RWPE2 (cell line): Measurements from ENCODE around the gene NOL11.
"Not testable (repeated sequence)": the region's sequence is repeated elsewhere in the genome, so short reads cannot be mapped to it uniquely, and the experiment has no call there.

Experiments
- ATAC-seq: fragments of 200-7000 bp; cut with Tn5 transposase; 3 replicates; pipeline ENCODE4 v1.9.1; 2021; ENCODE audit warnings: low read depth
- DNase-seq: peaks from one replicate; pipeline ENCODE4 v3.0.0-alpha.2; 2020; ENCODE audit warnings: low spot score
- H3K27ac ChIP-seq: fragments of 450-650 bp; 2 replicates; pipeline ENCODE4 v1.5.1; 2017; ENCODE audit warnings: mild to moderate bottlenecking; ENCODE audit not compliant: poor library complexity, severe bottlenecking
- H3K27me3 ChIP-seq: fragments of 250-450 bp; sonication (Bioruptor Pico); 2 replicates; pipeline ENCODE4 v1.5.1; 2021; ENCODE audit warnings: mild to moderate bottlenecking, moderate library complexity; ENCODE audit not compliant: insufficient read depth, poor library complexity, severe bottlenecking
- H3K36me3 ChIP-seq: fragments of 250-450 bp; sonication (Bioruptor Pico); 2 replicates; pipeline ENCODE4 v1.5.1; 2020; ENCODE audit warnings: low read depth, mild to moderate bottlenecking, moderate library complexity
- H3K4me1 ChIP-seq: fragments of 250-450 bp; sonication (Bioruptor Pico); 2 replicates; pipeline ENCODE4 v1.5.1; 2021; ENCODE audit warnings: mild to moderate bottlenecking, moderate library complexity; ENCODE audit not compliant: insufficient read depth, poor library complexity, severe bottlenecking
- H3K4me3 ChIP-seq: fragments of 250-450 bp; sonication (Bioruptor Pico); 2 replicates; pipeline ENCODE4 v1.5.1; 2021; ENCODE audit warnings: mild to moderate bottlenecking, moderate library complexity; ENCODE audit not compliant: severe bottlenecking
- H3K9me3 ChIP-seq: fragments of 250-450 bp; sonication (Bioruptor Pico); 2 replicates; pipeline ENCODE4 v1.5.1; 2021; ENCODE audit warnings: mild to moderate bottlenecking, moderate library complexity; ENCODE audit not compliant: severe bottlenecking
- TF ChIP-seq, protein P1 (sequence below): fragments of 450-650 bp; IDR thresholded peaks from one replicate; pipeline ENCODE4 v1.5.1; 2017; ENCODE audit warnings: mild to moderate bottlenecking, moderate library complexity; ENCODE audit not compliant: poor library complexity, severe bottlenecking

NOL11 gene

DNA sequence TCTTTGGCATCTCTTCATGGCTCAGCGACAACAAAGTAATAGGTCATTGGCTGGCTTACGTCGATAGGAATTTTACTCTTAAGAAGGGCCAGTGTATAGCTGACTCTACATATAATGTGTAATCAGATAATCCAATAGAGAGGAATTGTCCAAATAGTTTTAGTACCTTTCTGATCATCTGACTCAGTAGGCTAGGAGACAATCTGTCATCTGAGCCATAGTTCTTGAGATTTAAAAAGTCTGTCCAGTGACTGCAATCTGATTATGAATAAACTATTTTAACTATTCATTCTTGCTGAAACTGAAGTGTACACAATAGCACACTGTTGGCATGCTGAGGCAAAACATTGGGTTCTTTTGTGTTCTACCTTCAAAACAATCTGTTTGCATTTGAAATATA lies 21.4 kb upstream of the NOL11 start:
- no peak for DNase-seq
- H3K9me3 ChIP-seq = no peaks in the 10 kb centered on the region
- TF ChIP-seq, protein P1, sequence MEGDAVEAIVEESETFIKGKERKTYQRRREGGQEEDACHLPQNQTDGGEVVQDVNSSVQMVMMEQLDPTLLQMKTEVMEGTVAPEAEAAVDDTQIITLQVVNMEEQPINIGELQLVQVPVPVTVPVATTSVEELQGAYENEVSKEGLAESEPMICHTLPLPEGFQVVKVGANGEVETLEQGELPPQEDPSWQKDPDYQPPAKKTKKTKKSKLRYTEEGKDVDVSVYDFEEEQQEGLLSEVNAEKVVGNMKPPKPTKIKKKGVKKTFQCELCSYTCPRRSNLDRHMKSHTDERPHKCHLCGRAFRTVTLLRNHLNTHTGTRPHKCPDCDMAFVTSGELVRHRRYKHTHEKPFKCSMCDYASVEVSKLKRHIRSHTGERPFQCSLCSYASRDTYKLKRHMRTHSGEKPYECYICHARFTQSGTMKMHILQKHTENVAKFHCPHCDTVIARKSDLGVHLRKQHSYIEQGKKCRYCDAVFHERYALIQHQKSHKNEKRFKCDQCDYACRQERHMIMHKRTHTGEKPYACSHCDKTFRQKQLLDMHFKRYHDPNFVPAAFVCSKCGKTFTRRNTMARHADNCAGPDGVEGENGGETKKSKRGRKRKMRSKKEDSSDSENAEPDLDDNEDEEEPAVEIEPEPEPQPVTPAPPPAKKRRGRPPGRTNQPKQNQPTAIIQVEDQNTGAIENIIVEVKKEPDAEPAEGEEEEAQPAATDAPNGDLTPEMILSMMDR = no peak
- no peaks in the 10 kb centered on the region for H3K27me3 ChIP-seq
- H3K4me3 ChIP-seq = no peak overlapping the region
- H3K4me1 ChIP-seq = peaks cover 3% of the 10 kb centered on the region
- H3K36me3 ChIP-seq = peaks cover 10% of the 10 kb centered on the region; the same call in 1 of the 2 replicates
- ATAC-seq = no peak
- H3K27ac ChIP-seq = no peak overlapping the region

DNA sequence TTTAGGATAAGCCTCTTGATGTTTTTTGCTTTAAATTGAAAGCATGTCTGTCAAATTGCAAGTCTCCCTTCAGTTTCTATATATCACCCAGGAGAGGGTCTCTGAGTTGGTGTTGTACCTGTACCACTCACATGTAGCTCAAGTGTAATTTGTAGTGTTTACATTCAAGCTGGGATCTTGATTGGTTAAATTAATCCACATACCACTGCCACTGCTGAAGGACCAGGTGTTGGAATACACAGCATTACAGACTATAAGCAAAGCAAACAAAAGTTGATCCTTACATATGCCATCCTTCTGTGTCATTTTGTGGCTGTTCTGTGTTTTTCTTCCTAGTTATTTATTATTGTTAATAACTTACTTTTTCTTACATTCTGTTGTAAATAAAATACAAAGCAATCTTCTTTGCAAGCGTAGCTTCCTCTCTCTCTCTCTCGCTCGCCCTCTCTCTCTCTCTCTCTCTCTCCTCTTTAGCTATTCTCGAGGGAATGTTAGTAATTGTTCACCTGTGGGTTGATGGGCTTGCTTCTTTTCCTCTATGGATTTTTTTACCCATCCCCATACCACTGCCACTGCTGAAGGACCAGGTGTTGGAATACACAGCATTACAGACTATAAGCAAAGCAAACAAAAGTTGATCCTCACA lies 20.8 kb upstream of the NOL11 start:
- no peak overlapping the region for H3K27ac ChIP-seq
- peaks cover 10% of the 10 kb centered on the region; the same call in 1 of the 2 replicates for H3K36me3 ChIP-seq
- H3K27me3 ChIP-seq = no peaks in the 10 kb centered on the region
- ATAC-seq (no peak), DNase-seq (no peak)
- no peak overlapping the region for H3K4me3 ChIP-seq
- H3K4me1 ChIP-seq = peaks cover 3% of the 10 kb centered on the region
- TF ChIP-seq, protein P1 = no peak
- no peaks in the 10 kb centered on the region for H3K9me3 ChIP-seq

DNA sequence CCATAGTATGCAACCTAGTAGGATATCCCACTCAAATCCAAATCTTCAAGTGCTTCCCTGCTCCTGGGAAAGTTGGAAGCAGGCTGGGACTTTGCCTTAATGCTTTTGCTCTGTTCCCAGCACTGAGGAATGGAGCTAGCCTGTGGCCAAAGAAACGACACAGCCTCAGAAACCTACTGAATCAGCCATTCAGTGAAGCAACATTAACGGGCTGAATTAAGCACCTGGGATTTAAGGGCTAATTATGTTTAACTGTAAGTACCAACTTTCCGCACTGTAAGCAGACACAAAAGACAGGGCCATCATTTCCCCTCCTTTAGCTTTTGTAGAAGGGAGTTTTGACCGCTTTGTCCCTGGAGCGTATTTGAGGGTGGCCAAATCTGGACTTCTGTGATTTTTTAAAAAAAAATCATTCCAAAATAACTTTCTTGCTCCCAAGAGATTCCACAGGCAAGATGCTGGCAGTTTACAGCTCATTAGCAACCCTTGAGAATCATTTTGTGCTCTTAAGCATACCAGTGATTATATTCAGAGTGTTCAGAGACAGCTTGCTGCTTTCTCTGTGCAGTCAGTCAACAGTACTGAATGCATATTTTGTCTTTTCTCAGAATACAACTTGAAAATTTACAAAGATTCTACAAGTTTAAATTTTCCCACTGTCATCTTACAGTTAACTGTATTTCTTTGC lies 17.6 kb upstream of the NOL11 start:
- Histone ChIP-seq H3K9me3 (no peaks in the 10 kb centered on the region), H3K27ac (no peak overlapping the region), H3K36me3 (no peaks in the 10 kb centered on the region), H3K4me3 (no peak overlapping the region), H3K27me3 (no peaks in the 10 kb centered on the region), H3K4me1 (peaks cover 3% of the 10 kb centered on the region)
- TF ChIP-seq, protein P1 = no peak
- ATAC-seq = no peak
- no peak for DNase-seq

DNA sequence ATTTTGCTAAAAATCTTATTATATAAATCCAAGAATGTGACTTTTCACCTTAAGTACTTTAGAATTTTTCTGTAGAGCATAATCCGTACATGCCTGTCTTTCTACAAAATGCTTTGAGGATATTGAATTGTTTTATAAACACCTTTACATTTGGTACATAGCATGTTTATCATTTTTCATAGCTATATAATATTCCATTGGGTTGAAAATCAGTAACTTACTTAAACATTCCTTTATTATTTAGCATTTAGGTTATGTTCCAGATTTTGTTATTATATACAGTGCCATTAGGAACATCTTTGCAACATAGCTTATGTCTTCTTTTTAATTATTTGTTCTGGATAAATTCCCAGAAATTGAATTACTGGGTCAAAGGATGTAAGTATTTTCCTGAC lies 17.0 kb upstream of the NOL11 start:
- Histone ChIP-seq H3K9me3 (no peaks in the 10 kb centered on the region), H3K27ac (no peak overlapping the region), H3K36me3 (no peaks in the 10 kb centered on the region), H3K27me3 (no peaks in the 10 kb centered on the region), H3K4me3 (no peak overlapping the region), H3K4me1 (peaks cover 3% of the 10 kb centered on the region)
- DNase-seq (no peak), ATAC-seq (no peak)
- TF ChIP-seq, protein P1 = no peak

DNA sequence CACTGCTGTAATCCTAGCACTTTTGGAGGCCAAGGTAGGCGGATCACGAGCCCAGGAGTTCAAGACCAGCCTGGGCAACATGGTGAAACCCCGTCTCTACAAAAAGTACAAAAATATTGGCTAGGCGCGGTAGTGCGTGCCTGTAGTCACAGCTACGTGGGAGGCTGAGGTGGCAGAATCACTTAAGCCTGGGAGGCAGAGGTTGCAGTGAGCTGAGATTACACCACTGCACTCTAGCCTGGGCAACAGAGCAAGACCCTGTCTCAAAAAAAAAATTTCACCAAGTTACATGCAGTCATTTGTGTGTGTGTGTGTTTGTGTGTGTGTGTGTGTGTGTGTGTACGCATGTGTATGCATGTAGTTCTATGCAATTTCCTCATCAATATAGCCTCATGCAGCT lies 14.9 kb upstream of the NOL11 start:
- not testable (repeated sequence) for ATAC-seq, DNase-seq, H3K27ac ChIP-seq, H3K4me3 ChIP-seq, H3K4me1 ChIP-seq, H3K9me3 ChIP-seq, H3K36me3 ChIP-seq, H3K27me3 ChIP-seq
